ENCODE results near the gene HOMER3. TPM values are rescaled to one million over a fixed set of nuclear protein-coding genes. Genes with fewer than 3 reads are reported as not detected.
"Not testable (repeated sequence)": the region's sequence is repeated elsewhere in the genome, so short reads cannot be mapped to it uniquely, and the experiment has no call there.

HOMER3 gene
- total RNA-seq, 1 experiment from 2014 or later, result 25.0 TPM

DNA sequence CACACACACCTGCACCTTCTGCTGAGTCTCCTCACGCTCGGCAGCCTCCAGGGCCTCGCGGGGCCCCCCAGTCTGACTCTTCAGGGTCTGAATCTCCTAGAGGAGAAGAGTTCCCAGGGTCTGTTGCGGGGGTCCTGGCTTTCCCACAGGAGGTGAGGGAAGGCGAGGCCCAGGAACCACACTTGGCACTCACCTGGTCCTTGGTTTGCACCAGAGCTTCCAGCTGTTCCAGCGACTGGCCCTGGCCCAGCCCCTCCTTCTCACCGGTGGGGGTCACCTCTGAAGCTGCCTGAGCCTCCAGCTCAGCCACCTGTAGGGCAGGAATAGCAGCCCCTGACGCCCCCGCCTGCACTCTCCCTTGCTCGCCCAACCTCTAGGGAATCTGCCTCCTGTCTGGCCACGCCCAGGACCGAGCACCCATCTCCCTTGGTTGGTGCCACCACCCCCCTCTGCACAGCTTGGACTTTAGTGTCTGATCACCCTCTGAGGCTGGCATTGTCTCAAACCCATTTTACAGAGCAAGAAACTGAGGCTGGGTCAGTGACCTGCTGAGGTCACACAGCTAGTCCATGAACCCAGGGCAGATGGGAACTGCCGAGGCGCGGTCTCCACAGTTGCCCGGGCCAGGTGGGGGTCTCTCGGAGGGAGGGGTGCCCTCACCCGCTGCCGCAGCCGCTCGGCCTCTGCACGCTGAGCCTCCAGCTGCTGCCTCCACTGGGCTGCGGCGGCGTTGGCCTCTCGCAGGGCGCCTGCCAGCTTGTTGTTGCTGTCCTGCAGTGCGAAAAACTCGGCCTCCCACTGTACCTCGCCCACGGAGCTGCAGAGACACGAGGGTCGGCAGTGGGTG lies 9.5 kb downstream of the HOMER3 start:
- in situ Hi-C loops (cut with HindIII; ENCODE audit: low sequenced_read_pairs), result no loop called here
- DNase-seq (ENCODE audit: low spot score), result no peak

DNA sequence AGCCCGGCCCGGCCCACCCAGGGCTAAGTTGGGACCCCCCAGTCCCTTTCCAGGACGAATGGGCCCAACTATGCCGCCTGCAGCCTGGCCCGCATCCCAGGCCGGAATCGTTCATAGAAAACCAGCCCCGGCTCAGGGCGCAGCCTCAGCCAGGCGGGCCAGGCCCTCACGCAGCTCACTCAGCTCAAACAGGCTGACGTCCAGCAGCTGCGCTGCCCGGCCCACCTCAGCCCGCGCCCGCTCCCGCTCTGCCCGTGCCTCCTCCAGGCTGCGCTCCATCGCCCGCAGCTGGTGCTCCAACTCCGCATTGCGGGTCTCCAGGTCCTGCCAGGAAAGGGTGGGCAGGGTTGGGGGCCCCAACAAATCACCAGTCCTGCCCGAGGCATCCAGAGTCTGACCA lies 11.7 kb downstream of the HOMER3 start:
- DNase-seq (ENCODE audit: low spot score), result no peak
- in situ Hi-C loops (cut with HindIII; ENCODE audit: low sequenced_read_pairs), result no loop called here

DNA sequence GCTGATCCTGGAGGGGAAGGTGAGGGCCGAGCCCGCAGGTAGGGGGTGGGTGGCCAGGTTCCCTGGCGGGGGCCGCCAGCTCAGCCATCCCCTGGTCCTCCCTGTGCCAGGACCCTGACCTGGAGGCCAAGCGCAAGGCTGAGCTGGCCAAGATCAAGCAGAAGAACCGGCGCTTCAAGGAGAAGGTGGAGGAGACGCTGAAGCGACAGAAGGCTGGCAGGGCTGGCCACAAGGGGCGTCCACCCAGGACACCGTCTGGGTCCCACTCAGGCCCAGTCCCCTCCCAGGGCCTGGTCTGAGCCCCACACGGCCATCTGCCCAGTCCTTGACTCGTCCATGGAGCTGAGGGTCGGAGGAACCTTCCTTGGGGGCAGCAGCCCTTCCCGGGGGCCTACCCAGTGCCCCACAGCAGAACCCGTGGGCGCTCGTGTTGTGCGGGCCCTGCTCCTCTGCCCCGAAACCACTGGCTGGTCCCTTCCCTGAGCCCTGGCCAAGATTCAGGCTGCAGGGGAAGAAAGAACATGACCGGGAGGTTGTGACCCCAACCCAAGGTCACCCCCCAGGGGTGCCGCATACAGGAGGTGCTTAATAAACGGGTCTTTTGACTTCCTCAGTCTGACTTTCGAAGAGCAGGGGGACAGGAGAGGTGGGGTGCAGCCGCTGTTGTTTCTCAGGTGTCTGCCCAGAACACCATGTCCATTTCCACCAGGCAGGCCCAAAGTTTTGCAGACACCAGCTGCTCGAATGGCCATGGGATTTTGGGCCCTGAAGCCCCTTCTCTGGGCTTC lies 12.8 kb downstream of the HOMER3 start:
- in situ Hi-C loops (cut with HindIII; ENCODE audit: low sequenced_read_pairs), result no loop called here

GRCh38 chr19:18924684-18925213 lies 16.3 kb downstream of the HOMER3 start:
- in situ Hi-C loops (cut with HindIII; ENCODE audit: low sequenced_read_pairs), result no loop called here

More for the DNA sequence above, 12.8 kb downstream of the HOMER3 start:
- DNase-seq (ENCODE audit: low spot score), result no peak

DNA sequence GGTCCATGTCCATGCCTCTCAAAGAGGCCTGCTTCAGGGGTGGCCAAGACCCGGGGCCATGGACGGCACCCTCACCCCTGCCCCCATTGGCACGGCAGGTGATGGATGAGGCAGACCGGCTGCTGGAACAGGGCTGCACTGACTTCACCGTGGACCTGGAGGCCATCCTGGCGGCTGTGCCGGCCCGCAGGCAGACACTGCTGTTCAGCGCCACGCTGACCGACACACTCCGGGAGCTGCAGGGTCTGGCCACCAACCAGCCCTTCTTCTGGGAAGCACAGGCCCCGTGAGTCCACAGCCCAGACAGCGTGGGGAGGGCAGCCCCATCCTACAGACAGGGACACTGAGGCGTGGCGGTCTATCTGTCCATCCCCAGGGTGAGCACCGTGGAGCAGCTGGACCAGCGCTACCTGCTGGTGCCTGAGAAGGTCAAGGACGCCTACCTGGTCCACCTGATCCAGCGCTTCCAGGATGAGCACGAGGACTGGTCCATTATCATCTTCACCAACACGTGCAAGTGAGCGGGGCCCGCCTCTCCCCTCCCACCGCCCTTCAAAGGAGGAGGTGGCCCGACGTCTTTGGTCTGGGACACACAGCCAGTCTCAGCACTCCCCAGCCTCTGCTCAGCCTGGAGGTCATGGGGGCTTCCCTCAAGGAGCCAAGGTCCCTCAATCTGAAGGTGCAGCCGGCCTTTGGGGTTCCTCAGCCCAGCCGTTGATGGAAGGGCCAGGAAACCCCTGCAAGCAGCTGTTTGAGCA lies 18.6 kb downstream of the HOMER3 start:
- in situ Hi-C loops (cut with HindIII; ENCODE audit: low sequenced_read_pairs), result no loop called here
- no peak for DNase-seq (ENCODE audit: low spot score)

More at GRCh38 chr19:18924684-18925213, 16.3 kb downstream of the HOMER3 start:
- no peak for DNase-seq (ENCODE audit: low spot score)

- no peak for DNase-seq (ENCODE audit: low spot score)
- in situ Hi-C loops (cut with HindIII; ENCODE audit: low sequenced_read_pairs), result no loop called here
These were observed 19.4 kb downstream of the HOMER3 start for GRCh38 chr19:18921593-18921992.

DNA sequence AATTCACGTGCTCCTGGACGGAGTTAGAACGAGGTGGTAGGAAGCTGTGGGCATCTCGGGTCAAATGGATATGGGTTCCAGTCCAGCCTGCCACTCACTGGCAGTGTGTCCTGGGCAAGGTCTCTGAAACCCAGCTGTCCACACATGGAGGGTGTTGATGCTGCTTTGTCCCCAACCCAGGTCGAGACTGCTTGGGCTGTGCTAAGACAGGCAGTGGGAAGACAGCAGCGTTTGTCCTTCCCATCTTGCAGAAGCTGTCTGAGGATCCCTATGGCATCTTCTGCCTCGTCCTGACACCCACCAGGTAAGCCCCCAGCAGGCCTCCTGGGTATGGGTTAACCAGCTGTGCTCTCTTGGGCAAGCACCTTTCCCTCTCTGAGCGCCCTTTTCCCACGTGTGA lies 20.6 kb downstream of the HOMER3 start:
- no peak for DNase-seq (ENCODE audit: low spot score)
- in situ Hi-C loops (cut with HindIII; ENCODE audit: low sequenced_read_pairs), result no loop called here

DNA sequence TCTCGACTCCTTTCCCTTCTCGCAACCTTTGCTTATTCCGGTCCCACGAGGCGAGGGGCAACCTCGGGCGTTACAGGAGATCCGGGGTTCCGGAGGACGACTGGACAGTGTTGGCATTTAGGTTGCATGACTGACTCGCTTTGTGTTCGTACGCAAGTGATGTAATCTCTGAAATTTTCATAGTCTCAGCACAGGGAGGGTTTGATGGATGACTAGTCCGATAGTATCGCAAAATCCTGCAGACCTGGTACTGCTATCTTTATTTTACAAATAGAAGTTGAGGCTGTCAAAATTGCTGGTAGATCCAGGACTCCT lies 21.2 kb downstream of the HOMER3 start:
- no peak for DNase-seq (ENCODE audit: low spot score)
- in situ Hi-C loops (cut with HindIII; ENCODE audit: low sequenced_read_pairs), result no loop called here

GRCh38 chr19:18919086-18919899 lies 21.7 kb downstream of the HOMER3 start, which contains the start of the genes COPE and DDX49:
COPE (minus strand) TSS chr19:18919387; CDS start chr19:18919348, 39 bp downstream.
DDX49 (plus strand) TSS chr19:18919715; CDS start chr19:18919742, 27 bp downstream.
- in situ Hi-C loops (cut with HindIII; ENCODE audit: low sequenced_read_pairs), result no loop called here
- peak; percentile 100 for DNase-seq (ENCODE audit: low spot score)

GRCh38 chr19:18917593-18917992 lies 23.4 kb downstream of the HOMER3 start:
- in situ Hi-C loops (cut with HindIII; ENCODE audit: low sequenced_read_pairs); DNase-seq (ENCODE audit: low spot score): not testable (repeated sequence)

GRCh38 chr19:18915639-18916038 lies 25.4 kb downstream of the HOMER3 start:
- in situ Hi-C loops (cut with HindIII; ENCODE audit: low sequenced_read_pairs), result no loop called here
- peak; percentile 60 for DNase-seq (ENCODE audit: low spot score)

DNA sequence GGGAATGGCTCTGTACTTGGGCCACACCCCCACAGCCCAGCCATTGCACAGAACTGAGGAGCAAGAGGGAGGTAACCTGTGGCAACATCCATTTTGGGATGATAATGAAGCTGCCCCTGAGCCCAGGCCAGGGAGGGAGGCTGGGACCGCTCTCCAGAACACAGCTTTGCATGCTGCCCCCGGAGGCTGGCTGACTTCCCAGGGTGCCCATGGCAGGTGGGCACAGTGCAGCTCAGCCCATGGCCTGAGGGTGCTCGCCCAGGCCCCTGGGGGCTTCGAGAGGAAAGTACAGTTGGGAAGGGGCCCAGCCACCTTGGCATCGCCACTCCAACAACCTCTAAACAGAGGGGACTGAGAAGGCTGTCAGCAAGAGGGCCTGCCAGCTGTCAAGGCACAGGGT lies 27.6 kb downstream of the HOMER3 start:
- no peak for DNase-seq (ENCODE audit: low spot score)
- in situ Hi-C loops (cut with HindIII; ENCODE audit: low sequenced_read_pairs), result no loop called here

DNA sequence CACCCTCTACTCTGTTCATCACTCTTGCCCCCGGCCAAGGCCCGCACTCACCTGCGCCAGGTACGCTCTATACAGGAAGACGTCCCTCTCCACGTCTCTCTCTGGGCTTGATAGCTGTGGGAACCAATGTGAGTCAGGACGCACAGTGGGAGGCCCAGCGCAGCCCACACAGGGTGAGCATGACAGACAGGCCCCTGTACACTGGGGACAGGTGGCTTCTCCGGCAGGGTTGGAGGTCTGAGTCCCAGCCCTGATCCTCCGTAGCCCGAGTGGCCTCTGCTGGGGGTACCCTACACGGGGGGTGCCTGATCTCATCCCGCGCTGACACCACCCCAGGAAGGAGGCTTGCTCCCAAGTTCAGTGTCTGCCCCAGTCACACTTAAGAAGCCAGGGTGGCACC lies 28.1 kb downstream of the HOMER3 start:
- DNase-seq (ENCODE audit: low spot score), result no peak
- in situ Hi-C loops (cut with HindIII; ENCODE audit: low sequenced_read_pairs), result no loop called here

- no peak for DNase-seq (ENCODE audit: low spot score)
- in situ Hi-C loops (cut with HindIII; ENCODE audit: low sequenced_read_pairs), result no loop called here
These were observed 30.1 kb downstream of the HOMER3 start for GRCh38 chr19:18910801-18911436.

DNA sequence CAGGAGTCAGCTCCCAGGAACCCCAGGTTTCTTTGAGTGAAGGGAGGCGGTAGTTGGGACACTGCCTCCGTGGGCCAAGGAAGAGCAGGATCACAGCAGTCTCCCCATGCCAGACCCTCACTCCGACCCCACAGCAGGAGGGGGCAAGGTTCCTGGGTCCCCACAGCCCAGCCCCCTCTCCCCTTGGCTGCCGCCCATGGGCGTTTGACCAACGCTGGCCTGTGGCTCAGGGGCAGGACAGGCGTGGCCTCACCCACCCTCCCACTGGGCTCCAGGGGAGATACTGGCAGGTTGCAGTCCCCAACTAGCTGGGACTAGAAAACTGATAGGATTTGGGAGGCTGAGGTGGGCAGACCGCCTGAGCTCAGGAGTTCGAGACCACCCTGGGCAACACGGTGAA lies 31.0 kb downstream of the HOMER3 start:
- no peak for DNase-seq (ENCODE audit: low spot score)
- in situ Hi-C loops (cut with HindIII; ENCODE audit: low sequenced_read_pairs), result no loop called here

DNA sequence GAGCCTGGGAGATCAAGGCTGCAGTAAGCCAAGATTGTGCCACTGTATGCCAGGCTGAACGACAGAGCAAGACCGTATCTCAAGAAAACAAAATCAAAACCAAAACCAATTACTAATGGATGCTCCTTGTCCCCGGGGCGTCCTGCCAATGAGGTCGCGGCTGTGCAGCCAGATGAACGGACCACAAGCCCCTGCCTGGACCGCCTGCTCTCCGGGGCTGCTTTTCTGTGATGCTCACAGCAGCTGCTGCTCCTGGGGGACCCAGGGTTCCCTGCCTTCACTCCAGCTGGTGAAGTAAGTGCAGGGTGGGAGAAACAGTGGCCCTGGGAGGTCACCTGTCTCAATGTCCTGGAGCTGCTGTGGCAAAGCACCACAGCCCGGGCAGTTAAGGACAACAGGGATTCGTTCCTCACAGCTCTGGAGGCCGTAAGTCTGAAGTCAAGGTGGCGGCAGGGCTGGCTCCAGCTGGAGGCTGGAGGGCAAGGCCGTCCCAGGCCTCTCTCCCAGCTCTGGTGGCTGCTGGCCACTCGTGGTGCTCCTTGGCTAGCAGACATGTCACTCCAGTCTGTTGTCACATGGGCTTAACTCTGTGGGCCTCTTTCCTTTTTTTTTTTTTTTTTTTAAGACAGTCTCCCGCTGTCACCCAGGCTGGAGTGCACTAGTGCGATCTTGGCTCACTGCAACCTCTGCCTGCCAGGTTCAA lies 31.9 kb downstream of the HOMER3 start:
- DNase-seq (ENCODE audit: low spot score), result no peak
- in situ Hi-C loops (cut with HindIII; ENCODE audit: low sequenced_read_pairs), result no loop called here

GRCh38 chr19:18906605-18907519 lies 34.2 kb downstream of the HOMER3 start:
- peak; percentile 49 for DNase-seq (ENCODE audit: low spot score)
- in situ Hi-C loops (cut with HindIII; ENCODE audit: low sequenced_read_pairs), result no loop called here

Data from G401 (cell line).